ENCODE data around the gene TLK2.

GRCh38 chr17:62631936-62632924 is 153.6 kb downstream of the TLK2 start:
- TF ChIP-seq, protein P1, sequence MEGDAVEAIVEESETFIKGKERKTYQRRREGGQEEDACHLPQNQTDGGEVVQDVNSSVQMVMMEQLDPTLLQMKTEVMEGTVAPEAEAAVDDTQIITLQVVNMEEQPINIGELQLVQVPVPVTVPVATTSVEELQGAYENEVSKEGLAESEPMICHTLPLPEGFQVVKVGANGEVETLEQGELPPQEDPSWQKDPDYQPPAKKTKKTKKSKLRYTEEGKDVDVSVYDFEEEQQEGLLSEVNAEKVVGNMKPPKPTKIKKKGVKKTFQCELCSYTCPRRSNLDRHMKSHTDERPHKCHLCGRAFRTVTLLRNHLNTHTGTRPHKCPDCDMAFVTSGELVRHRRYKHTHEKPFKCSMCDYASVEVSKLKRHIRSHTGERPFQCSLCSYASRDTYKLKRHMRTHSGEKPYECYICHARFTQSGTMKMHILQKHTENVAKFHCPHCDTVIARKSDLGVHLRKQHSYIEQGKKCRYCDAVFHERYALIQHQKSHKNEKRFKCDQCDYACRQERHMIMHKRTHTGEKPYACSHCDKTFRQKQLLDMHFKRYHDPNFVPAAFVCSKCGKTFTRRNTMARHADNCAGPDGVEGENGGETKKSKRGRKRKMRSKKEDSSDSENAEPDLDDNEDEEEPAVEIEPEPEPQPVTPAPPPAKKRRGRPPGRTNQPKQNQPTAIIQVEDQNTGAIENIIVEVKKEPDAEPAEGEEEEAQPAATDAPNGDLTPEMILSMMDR (conservative IDR thresholded peaks at IDR 0.05; ENCODE audit: low read length), result no peak
- TF ChIP-seq EZH2phosphoT487 (IDR thresholded peaks at IDR 0.05; ENCODE audit: borderline replicate concordance, low read depth, low read length), result no peak

Data from OCI-LY7 (cell line).